ENCODE measurements around the gene ACSBG1.
A peak's percentile ranks its signal among the peaks of the same experiment; 100 is the strongest.

The ACSBG1 gene, protein sequence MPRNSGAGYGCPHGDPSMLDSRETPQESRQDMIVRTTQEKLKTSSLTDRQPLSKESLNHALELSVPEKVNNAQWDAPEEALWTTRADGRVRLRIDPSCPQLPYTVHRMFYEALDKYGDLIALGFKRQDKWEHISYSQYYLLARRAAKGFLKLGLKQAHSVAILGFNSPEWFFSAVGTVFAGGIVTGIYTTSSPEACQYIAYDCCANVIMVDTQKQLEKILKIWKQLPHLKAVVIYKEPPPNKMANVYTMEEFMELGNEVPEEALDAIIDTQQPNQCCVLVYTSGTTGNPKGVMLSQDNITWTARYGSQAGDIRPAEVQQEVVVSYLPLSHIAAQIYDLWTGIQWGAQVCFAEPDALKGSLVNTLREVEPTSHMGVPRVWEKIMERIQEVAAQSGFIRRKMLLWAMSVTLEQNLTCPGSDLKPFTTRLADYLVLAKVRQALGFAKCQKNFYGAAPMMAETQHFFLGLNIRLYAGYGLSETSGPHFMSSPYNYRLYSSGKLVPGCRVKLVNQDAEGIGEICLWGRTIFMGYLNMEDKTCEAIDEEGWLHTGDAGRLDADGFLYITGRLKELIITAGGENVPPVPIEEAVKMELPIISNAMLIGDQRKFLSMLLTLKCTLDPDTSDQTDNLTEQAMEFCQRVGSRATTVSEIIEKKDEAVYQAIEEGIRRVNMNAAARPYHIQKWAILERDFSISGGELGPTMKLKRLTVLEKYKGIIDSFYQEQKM

GRCh38 chr15:78234515-78235040, at the start of gene ACSBG1:
Gene ACSBG1 (minus strand): TSS chr15:78234565. CDS start chr15:78234501, 64 bp downstream.
- no peak for DNase-seq (ENCODE audit: low spot score)

DNA sequence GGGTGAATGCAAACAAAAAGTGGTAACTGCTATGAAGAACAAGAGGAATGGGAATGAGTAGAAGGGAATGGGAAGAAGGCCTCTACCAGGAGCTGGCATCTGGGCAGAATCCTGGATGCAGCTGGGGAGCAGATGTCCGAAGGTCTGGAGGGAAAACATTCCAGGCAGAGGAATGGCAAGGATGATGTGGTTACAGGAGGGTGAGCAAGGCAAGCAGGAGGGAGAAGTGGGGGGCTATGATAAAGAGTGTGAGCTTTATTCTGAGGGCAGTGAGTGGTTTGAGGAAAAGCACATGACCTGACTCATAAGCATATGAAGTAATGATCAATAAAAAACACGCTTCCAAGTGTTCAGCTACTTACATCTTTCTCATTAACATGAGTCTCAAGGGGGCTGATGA, 48.0 kb upstream of the ACSBG1 start:
- no peak for DNase-seq (ENCODE audit: low spot score)

GRCh38 chr15:78280319-78281072, 46.1 kb upstream of the ACSBG1 start:
- no peak for DNase-seq (ENCODE audit: low spot score)

- DNase-seq (ENCODE audit: low spot score): no peak
Observed at GRCh38 chr15:78276064-78276943, 41.9 kb upstream of the ACSBG1 start.

- DNase-seq (ENCODE audit: low spot score): no peak
Observed at GRCh38 chr15:78274994-78275393, 40.6 kb upstream of the ACSBG1 start.

- no peak for DNase-seq (ENCODE audit: low spot score)
Observed at GRCh38 chr15:78272776-78273175, 38.4 kb upstream of the ACSBG1 start.

DNA sequence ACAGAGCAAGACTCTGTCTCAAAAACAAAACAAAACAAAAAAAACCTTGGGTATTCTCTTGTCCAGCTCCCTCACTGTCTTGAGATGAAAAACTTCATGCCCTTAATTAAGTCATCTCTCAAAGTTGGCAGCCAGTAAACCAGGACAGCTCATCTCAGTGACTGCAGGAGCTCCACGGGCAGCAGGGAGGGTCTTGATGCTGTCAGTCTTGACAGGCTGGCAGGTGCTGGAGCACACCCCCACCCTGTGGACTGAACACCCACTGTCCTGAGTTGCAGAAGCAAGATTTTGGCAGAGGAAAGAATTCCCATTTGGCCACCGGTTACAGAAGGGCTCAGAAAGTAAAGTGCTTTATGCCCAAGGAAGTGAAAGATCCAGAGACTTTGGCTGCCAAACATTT, 38.0 kb upstream of the ACSBG1 start:
- no peak for DNase-seq (ENCODE audit: low spot score)

- DNase-seq (ENCODE audit: low spot score): no peak
Observed at GRCh38 chr15:78266806-78267205, 32.4 kb upstream of the ACSBG1 start.

DNA sequence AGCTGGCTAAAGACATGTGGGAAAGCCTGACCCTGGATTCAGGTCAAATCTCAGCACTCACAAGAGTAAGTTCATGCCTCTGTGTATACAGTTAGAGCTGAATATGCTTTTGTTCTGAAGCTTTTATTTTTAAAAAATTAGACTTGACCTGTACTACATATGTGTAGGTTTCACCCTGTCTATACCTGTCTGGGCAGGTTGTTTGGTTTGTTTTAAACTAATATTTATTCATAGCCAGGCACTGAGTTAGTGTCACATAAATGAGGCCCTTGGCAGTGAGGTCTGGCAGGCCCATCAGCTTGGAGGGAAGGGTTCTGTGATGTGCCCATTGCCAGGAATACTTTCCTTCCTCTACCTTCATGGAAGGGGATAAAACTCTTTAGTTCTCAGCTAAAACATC, 31.9 kb upstream of the ACSBG1 start:
- no peak for DNase-seq (ENCODE audit: low spot score)

GRCh38 chr15:78265752-78266224, 31.4 kb upstream of the ACSBG1 start:
- peak; percentile 80 for DNase-seq (ENCODE audit: low spot score)

DNA sequence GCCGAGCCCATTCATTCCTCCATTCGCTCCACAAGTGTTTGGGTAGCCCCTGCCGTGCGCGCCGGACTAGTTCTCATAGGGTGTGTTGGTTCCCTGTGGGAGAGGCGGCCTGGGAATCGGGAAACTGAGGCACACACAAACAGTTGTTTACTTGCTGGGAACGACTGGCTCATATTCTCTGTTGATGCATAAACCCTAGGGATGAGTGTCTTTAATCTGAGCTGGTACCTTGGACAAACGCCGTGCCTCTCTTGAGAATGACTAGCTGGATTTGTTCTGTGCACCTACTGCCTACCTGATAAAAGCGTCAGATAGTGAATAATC, 30.7 kb upstream of the ACSBG1 start:
- DNase-seq (ENCODE audit: low spot score): no peak

DNA sequence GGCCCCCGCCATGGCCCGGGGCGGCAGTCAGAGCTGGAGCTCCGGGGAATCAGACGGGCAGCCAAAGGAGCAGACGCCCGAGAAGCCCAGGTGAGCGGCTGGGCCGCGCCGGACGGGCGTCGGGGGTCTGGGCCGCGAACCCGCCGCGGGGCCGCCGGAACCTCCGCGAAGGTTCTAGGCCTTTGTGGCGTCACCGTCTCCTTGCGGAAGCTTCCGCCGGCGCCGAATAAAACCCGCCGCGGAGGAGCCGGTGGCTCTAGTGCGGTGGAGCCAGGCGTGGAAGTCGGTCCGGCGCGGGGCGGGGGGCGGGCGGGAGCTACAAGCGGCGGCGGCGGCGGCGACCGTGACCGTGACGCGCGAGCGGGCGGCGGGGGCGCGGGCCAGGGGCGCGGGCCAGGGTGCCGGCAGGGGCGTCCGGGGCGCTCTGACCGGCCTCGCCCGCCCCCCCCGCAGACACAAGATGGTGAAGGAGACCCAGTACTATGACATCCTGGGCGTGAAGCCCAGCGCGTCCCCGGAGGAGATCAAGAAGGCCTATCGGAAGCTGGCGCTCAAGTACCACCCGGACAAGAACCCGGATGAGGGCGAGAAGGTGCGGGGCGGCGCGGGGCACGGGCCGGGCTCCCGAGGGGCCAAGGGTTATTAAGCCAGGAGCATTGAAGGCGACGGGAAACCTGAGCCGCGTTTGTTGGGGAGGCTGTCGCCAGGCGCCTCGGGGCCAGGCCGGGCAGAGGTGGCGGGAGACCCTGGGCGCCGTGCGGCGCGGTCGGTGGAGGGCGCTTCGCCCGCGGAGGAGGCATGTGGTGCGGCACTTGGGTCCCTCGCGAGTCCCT, 30.2 kb upstream of the ACSBG1 start, which contains the start of gene DNAJA4:
Gene DNAJA4, plus strand, starts transcription at position 259 of the 833 bp plus-strand sequence. Its CDS starts 202 bp downstream, at position 461.
- DNase-seq (ENCODE audit: low spot score): peak; percentile 58

DNA sequence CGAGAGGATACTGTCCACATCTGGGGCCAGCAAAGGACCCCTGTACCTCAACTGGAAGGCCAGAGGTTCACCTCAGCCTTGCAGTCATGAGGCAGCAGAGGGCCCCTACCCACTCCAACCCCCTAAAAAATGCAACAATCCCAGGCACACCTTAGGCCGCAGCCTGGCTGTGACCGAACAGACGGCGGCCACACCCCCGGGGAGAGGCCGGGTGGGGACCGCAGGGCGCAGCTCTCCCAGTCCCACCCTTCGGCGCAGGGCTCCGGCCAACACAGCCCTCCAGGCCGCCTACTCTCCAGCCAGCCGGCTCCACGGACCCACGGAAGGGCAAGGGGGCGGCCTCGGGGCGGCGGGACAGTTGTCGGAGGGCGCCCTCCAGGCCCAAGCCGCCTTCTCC, 29.5 kb upstream of the ACSBG1 start:
- no peak for DNase-seq (ENCODE audit: low spot score)

DNA sequence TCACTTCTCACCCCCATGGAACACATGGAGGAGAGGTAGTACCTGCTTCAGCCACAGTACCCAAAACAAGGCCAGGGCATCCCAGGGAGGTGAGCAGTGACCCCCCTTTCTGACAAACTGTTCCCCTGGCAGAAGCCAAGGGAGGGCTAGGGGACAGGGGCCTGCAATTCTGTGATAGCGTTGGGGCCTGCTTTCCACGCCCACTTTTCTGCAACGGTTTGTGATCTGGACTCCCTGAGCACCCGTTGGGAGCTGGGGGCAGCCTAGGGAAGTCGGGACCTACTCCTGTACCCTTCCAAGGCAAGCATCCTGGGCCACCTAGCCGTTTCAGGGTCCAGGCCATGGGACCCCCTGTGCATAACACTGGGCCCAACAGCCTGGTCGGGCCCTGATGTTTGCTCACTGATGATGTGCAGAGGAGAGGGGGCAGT, 29.0 kb upstream of the ACSBG1 start:
- DNase-seq (ENCODE audit: low spot score): no peak

- DNase-seq (ENCODE audit: low spot score): no peak
Observed at GRCh38 chr15:78261062-78261461, 26.7 kb upstream of the ACSBG1 start.

GRCh38 chr15:78260489-78260888, 26.1 kb upstream of the ACSBG1 start:
- DNase-seq (ENCODE audit: low spot score): no peak

- DNase-seq (ENCODE audit: low spot score): no peak
Observed at GRCh38 chr15:78259232-78259631, 24.9 kb upstream of the ACSBG1 start.

DNA sequence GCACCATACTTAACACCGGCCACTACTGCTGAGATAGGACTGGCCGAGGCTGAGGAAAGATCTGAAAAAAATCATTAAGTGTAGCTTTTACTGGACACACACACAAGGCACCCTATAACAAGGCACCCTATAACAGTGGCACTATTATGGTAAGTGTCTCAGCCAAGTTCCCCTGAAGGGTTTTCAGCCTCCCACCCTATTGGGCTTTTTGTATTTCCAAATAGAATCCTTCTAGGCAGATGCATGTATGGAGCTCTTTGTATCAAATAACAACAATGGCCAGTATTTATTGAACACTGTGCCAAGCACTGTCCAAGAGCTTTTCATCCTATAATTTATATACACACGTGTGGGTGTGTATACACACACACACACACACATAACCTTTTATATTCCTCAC, 23.3 kb upstream of the ACSBG1 start:
- no peak for DNase-seq (ENCODE audit: low spot score)

DNA sequence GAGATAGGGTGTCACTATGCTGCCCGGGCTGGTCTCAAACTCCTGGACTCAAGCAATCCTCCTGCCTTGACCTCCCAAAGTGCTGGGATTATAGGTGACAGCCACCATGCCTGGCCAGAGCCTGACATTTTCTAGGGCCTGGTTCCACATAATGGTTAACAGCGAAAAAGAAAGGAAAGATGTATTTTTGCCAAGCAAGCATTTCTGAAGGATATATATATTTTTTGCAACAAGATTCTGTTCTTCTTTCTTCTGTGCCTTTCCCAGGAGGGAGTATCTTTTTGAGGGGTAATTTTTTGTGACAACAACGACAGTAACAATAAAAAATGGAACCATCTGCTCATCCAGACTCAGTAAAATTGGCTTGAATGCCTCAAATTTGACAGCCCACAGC, 21.7 kb upstream of the ACSBG1 start:
- DNase-seq (ENCODE audit: low spot score): no peak

- no peak for DNase-seq (ENCODE audit: low spot score)
Observed at GRCh38 chr15:78255421-78256043, 21.2 kb upstream of the ACSBG1 start.
